ENCODE data around the gene STAB2.

Gene STAB2

GRCh38 chr12:103583008-103583407 lies 4.1 kb upstream of the STAB2 start:
- DNase-seq: no peak

DNA sequence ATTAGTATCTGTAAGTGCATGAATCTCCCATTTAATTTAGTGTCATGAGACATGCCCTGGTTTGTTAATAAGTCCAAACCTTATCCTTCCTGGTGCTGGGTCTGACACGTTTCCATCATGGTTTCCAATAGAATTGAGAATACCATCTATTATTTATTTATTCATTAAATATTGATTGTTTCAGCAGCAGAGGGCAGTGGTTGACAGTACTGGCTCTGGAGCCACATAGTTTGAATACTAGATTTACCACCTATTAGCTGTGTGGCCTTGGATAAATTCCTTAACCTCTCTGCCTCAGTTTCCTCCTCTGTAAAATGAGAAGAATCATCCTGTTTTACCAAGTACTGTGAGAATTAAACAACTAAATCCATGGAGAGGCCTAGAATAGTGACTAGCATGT lies 941 bp upstream of the STAB2 start:
- no peak for DNase-seq

- DNase-seq: no peak
Measured at GRCh38 chr12:103588680-103589079, 1.6 kb downstream of the STAB2 start.

- no peak for DNase-seq
Measured at GRCh38 chr12:103589517-103589916, 2.4 kb downstream of the STAB2 start.

- DNase-seq: no peak
Measured at GRCh38 chr12:103590271-103590670, 3.2 kb downstream of the STAB2 start.

DNA sequence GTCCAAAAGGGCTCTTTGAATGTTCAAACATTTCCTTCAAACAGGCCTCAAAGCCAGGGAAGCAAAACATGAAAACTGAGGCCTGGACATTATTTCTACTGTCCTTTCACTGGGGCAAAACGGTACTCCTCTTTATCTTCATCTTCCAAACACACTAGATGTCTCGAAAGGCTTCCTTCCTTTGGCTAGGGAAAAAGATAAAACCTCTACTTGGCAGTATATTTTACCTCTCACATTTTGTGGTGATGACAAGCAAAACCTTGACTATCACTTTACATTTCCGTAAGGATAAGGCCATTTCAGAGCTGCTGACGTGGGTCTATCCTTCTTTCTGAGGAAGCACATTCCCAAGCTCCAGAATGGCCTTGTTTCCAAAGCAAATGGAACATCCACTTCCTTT lies 9.9 kb downstream of the STAB2 start:
- no peak for DNase-seq

DNA sequence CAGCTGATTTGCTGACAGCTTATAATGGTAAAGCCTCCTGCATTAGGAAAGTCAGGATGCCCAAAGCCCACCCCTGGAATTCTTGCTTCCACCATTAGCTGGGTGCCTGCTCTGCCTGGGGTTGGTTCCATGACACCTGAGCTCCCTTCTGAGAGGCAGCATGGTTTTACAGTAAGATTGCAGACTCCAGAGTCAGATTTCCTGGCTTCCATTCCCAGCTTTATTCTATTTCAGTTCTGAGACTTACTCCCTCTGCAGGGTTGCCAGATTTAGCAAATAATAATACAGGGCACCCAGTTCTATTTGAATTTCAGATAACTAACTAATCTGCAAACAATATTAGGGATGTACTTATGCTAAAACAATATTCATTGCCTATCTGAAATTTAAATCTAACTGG lies 12.2 kb downstream of the STAB2 start:
- no peak for DNase-seq

DNA sequence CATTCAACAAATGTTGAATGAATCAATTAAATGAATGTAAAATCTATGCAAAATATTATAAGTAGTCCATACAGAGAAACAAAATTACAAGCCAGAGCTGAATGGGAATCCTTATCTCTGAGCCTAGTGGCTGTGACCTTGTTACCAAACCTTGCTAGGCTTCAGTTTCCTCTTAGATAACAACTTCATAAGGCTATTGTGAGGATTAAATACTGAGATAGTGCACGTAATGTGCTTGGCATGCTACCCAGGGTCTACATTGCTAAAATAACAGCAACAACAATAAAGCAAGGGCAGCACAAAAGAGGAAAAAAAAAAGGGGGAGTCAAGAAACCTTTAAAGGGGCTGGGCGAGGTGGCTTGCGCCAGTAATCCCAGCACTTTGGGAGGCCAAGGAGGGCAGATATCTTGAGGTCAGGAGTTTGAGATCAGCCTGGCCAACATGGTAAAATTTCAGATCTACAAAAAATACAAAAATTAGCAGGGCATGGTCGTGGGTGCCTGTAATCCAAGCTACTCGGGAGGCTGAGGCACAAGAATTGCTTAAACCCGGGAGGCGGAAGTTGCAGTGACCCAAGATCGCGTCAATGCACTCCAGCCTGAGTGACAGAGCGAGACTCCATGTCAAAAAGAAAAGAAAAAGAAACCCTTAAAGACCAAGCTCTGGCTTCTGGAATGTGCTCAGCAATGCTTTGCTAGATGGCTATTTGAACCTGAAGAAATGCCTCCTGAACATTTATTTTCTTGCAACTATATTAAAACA lies 14.1 kb downstream of the STAB2 start:
- DNase-seq: no peak

- DNase-seq: no peak
Measured at GRCh38 chr12:103620395-103620794, 33.3 kb downstream of the STAB2 start.

GRCh38 chr12:103623716-103624115 lies 36.6 kb downstream of the STAB2 start:
- DNase-seq: no peak

DNA sequence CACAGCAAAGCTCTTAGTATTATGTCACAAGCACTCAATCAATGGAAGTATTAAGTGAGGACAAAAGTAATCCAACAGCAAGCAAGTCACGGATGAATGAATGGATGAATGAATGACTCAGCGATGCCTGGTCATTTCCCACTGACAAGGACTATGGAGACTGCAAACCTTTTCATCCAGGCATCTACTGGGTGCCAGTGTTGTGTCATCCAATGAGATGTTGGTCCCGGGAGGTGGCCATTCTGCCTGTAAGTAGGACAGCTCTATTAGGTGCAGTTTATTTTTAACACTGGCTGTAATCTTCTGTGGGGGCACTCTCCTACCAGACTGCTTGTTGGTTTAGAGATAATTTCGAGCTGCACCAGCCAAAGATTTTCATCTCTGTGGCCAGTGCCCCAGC lies 39.4 kb downstream of the STAB2 start:
- no peak for DNase-seq

DNA sequence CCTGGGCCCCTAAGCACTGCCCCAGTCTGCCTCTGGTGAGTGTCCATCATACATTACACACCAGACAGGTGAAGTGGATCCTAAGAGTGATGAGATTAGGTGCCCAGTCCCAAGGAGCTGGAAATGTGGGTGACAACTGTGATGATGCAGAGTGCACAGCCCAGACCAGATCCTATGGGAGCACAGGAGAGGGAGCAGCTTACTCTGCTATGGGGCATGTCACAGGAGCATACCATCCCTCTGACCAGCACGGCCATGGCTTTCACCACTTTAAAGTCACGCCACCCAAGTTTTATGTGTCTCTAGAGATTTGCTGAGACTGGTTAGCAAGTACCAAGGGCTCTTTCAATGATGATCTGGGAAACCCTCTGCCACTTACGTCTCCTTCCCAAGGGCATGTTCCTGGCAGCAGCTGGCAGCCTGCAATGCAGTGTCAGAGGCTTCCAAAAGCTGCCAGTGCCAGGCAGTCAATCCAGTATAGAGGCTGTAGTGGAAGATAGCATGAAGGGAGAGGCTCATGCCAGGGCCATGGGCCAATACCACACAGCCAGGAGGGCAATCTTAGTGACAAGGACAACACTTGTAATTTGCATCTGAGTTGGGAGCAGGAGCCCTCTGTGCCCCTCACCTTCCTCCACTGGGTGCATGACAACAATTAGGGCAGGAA lies 40.2 kb downstream of the STAB2 start:
- DNase-seq: no peak

GRCh38 chr12:103632554-103633216 lies 45.6 kb downstream of the STAB2 start:
- DNase-seq: peak; percentile 24

DNA sequence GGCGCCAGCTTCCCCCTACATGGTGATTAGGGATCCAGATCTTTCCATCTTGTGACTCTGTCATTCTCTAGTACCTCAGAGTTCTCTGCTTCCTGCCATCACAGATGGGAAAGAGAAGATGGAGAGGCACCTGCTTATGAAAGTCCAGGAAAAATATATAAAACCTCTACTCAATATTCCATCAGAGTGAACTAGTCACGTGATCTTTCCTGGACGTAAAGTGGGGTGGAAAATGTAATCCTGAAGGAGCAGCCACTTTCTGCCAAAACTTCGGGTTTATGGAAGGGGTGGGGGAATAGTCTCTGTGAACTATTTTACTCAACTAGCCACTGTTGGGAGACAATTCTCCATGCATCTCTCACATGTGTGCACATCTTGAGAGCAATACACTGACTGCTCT lies 47.7 kb downstream of the STAB2 start:
- DNase-seq: no peak

GRCh38 chr12:103635419-103635818 lies 48.3 kb downstream of the STAB2 start:
- DNase-seq: no peak

- DNase-seq: no peak
Measured at GRCh38 chr12:103637021-103637420, 49.9 kb downstream of the STAB2 start.

- DNase-seq: no peak
Measured at GRCh38 chr12:103637429-103637828, 50.4 kb downstream of the STAB2 start.

- no peak for DNase-seq
Measured at GRCh38 chr12:103639983-103640382, 52.9 kb downstream of the STAB2 start.

DNA sequence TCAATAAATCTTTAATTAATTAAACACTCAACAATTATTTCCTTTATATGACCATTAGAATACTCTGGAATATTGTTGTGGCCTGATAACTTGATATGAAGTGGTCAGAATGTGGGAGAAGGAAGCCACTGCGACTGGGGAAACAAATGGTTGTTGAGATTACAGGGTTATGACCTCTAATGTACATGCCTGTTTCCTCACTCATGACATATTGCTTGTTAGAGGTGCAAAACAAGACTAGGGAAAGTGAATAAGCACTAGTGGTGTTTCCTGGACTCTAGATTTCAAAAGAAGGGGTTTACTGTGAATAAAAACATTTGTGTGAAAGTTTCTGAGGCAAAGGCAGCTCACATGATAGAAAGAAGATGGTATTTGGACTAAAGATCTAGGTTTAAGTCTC lies 53.3 kb downstream of the STAB2 start:
- no peak for DNase-seq

DNA sequence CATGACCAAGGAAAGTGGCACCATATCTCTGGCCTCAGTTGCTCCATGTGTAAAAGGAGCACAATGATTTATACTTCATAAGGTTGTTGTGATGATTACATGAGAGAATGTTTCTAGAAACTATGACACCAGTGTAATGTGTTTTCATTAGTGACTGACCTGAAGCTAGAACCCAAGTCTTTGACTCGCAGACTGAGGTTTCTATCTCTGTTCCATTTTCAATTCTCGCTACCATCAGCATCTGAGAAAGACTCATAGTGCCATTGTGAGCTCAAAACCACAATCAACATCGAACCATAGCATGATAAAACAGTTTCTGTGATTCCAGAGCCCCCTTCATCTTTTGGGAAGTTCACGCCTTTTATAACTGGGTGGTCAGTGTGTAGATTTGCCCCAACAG lies 53.8 kb downstream of the STAB2 start:
- no peak for DNase-seq

DNA sequence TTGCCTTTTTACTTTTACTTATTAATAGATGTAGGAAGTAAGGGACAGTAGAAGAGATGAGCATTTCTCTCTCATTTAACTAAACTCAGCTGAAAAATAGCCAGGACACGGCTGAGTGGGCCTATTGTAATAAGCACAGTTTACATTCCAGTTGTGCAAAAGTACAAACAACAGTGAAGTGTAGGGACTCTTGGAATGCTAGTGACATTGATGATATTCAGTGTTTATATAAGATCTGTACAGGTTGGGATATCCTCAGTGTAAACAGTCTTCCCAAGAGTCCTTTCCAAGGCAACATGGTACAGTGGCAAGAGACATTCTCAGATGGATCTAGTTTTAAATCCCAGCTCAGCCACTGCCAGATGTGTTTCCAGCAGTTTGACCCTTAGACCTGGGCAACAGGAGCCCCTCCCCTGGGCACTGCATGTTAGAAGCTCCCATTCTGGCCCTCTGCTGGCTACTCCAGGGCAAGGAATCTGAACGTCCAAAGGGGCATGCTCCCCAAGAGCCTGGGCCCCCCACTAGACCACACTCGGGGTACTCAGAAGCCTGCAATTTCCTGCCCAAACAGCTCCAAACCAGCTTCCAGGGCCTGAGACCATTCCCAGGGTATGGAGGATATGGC lies 55.3 kb downstream of the STAB2 start:
- DNase-seq: no peak

GRCh38 chr12:103645202-103645601 lies 58.1 kb downstream of the STAB2 start:
- no peak for DNase-seq

DNA sequence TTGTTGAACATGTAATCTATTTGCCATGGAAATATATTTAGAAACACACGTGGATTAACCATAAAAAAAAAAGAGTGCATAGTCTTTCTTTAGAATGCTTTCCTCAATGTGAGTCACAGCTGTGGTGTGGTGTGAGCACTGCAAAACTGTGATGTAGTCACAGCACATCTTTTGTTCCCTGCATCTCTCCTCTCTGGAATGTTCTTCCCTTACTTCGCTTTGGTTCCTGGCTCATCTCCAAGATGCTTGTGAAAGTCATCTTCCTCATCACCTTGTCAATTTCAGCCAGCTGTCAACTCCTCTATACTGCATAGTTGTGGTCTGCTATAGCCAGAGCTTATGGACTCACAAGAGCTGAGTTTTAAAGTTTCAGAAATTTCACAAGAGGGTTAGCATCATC lies 60.2 kb downstream of the STAB2 start:
- no peak for DNase-seq

GRCh38 chr12:103652808-103653207 lies 65.7 kb downstream of the STAB2 start:
- DNase-seq: no peak

Data from CD4-positive, alpha-beta T cell treated with Interleukin-4 for 4 hours (primary cell).